Panc1 (cell line): ENCODE data around the gene TMEM43. TPM values are rescaled to one million over a fixed set of nuclear protein-coding genes. Genes with fewer than 3 reads are reported as not detected.

ENCODE experiments used
- ATAC-seq: fragments of 200-7000 bp; cut with Tn5 transposase; 2 replicates; pipeline ENCODE4 v1.9.1; 2020; ENCODE audit warnings: mild to moderate bottlenecking, moderate library complexity
- BruUV-seq: library from RNA; stranded (reverse); fragments of 400-500 nt; replicated peaks from 2 replicates; lab custom pipeline; 2021; lab: Mats Ljungman, UMichigan
- CTCF ChIA-PET: fragments of 300-600 bp; sonication (Branson Sonifier 250); formaldehyde crosslinking; loops from one replicate; lab custom pipeline; 2022; ENCODE audit warnings: antibody characterized with exemption; lab: Charles Lee
- POLR2A ChIA-PET: fragments of 300-600 bp; sonication (Branson Sonifier 250); formaldehyde crosslinking; loops from one replicate; lab custom pipeline; 2022; ENCODE audit warnings: antibody characterized with exemption; lab: Charles Lee
- DNase-seq: peaks from one replicate; pipeline ENCODE4 v3.0.0-alpha.2; 2010; ENCODE audit warnings: low read depth, low spot score
- H3K27ac ChIP-seq: 2 replicates; pipeline ENCODE4 v1.5.1; 2011; ENCODE audit warnings: mild to moderate bottlenecking, low read length, inconsistent platforms
- H3K27me3 ChIP-seq: fragments of 200-500 bp; sonication (Bioruptor generic); 2 replicates; pipeline ENCODE4 v1.6.0; 2014; ENCODE audit warnings: low read length, inconsistent platforms; ENCODE audit not compliant: control insufficient read depth, insufficient read depth
- H3K36me3 ChIP-seq: fragments of 200-500 bp; sonication (Bioruptor generic); 2 replicates; pipeline ENCODE4 v1.5.1; 2014; ENCODE audit warnings: inconsistent platforms, mild to moderate bottlenecking, low read length, moderate library complexity; ENCODE audit not compliant: control insufficient read depth, insufficient read depth
- H3K4me1 ChIP-seq: 2 replicates; pipeline ENCODE4 v1.5.1; 2011; ENCODE audit warnings: inconsistent platforms, mild to moderate bottlenecking, low read length, moderate library complexity; ENCODE audit not compliant: control insufficient read depth, insufficient read depth
- H3K4me3 ChIP-seq, 2 experiments: 2 replicates each; pipeline ENCODE4 v1.5.1; 2011 to 2012; ENCODE audit warnings: low read depth in 2 of 2, low read length in 2 of 2, mild to moderate bottlenecking in 2 of 2, inconsistent platforms in 1 of 2, moderate library complexity in 1 of 2
- H3K9me3 ChIP-seq: fragments of 200-500 bp; sonication (Bioruptor generic); 2 replicates; pipeline ENCODE4 v1.5.1; 2014; ENCODE audit warnings: low read depth, mild to moderate bottlenecking, inconsistent platforms, low read length, moderate library complexity; ENCODE audit not compliant: control insufficient read depth, insufficient read depth
- CTCF ChIP-seq: fragments of 450-650 bp; IDR thresholded peaks from 2 replicates; pipeline ENCODE4 v1.5.1; 2017; ENCODE audit warnings: mild to moderate bottlenecking
- POLR2AphosphoS5 ChIP-seq: IDR thresholded peaks from 2 replicates; pipeline ENCODE4 v1.6.1; 2012; ENCODE audit warnings: mild to moderate bottlenecking, low read depth, low read length, moderate library complexity
- REST ChIP-seq, 2 experiments: IDR thresholded peaks; 2 replicates each; pipeline ENCODE4 v1.6.1; 2011 to 2012; ENCODE audit warnings: low read depth in 2 of 2, control low read depth in 1 of 2, low read length in 1 of 2, mild to moderate bottlenecking in 1 of 2, moderate library complexity in 1 of 2; ENCODE audit not compliant: insufficient read depth in 1 of 2
- SIN3A ChIP-seq: IDR thresholded peaks from 2 replicates; pipeline ENCODE4 v1.6.1; 2012; ENCODE audit warnings: low read depth, mild to moderate bottlenecking, low read length, moderate library complexity, borderline replicate concordance; ENCODE audit not compliant: insufficient read depth
- TCF7L2 ChIP-seq: IDR thresholded peaks from 2 replicates; pipeline ENCODE4 v1.6.1; 2011; ENCODE audit warnings: mild to moderate bottlenecking, low read depth, low read length, inconsistent platforms
- in situ Hi-C: cut with HindIII; loops from 2 replicates; pipeline ENCODE4 v1.10.0; 2016; ENCODE audit warnings: low sequenced_read_pairs, low pct_unique_long_range_greater_than_20kb
- intact Hi-C: fragments of 100-400 bp; cut with micrococcal nuclease; formaldehyde crosslinking; loops from one replicate; pipeline ENCODE4 v1.10.0; 2022; ENCODE audit not compliant: unreplicated experiment
- total RNA-seq: library from RNA; stranded (reverse); gene quantifications from one replicate; pipeline ENCODE4 v1.2.1, GENCODE V29; 2021; ENCODE audit not compliant: unreplicated experiment

The TMEM43 gene
- total RNA-seq, 1 experiment from 2014 or later, result 51.2 TPM

- in situ Hi-C loops, result no loop called here
- CTCF ChIA-PET, result no interaction called here
Measured at GRCh38 chr3:14153663-14154062, 28.8 kb downstream of the TMEM43 start.

GRCh38 chr3:14154276-14154675, 29.4 kb downstream of the TMEM43 start:
- TF ChIP-seq TCF7L2 (no peak), CTCF (no peak), REST (IDR thresholded peaks at IDR 0.05; ENCODE audit: insufficient read depth in 1 of 2, low read depth in 2 of 2, low read length in 1 of 2) (no peak), SIN3A (no peak), POLR2AphosphoS5 (no peak)
- Histone ChIP-seq H3K27me3 (no peaks in the 10 kb centered on the region), H3K4me1 (no peaks in the 10 kb centered on the region), H3K36me3 (no peaks in the 10 kb centered on the region; the same call in 1 of the 2 replicates), H3K9me3 (no peaks in the 10 kb centered on the region), H3K27ac (no peak overlapping the region), H3K4me3 (no peak overlapping the region)
- DNase-seq (no peak), ATAC-seq (no peak)
- intact Hi-C loops (no loop called here), in situ Hi-C loops (no loop called here)
- no TSS peak for BruUV-seq
- ChIA-PET POLR2A (no interaction called here), CTCF (no interaction called here)

More at GRCh38 chr3:14153663-14154062, 28.8 kb downstream of the TMEM43 start:
- intact Hi-C loops, result no loop called here
- Histone ChIP-seq H3K4me1 (no peaks in the 10 kb centered on the region), H3K36me3 (no peaks in the 10 kb centered on the region; the same call in 1 of the 2 replicates), H3K27me3 (no peaks in the 10 kb centered on the region), H3K9me3 (no peaks in the 10 kb centered on the region), H3K4me3 (no peak overlapping the region), H3K27ac (no peak overlapping the region)
- POLR2A ChIA-PET, result no interaction called here
- no peak for DNase-seq
- no peak for TF ChIP-seq TCF7L2
- no peak for TF ChIP-seq REST (IDR thresholded peaks at IDR 0.05; ENCODE audit: insufficient read depth in 1 of 2, low read depth in 2 of 2, low read length in 1 of 2)
- no peak for TF ChIP-seq SIN3A
- TF ChIP-seq CTCF, result no peak
- no peak for TF ChIP-seq POLR2AphosphoS5
- no peak for ATAC-seq
- BruUV-seq, result no TSS peak
